Right lobe of liver (tissue), 4 donors: ENCODE results near the gene CTIF.

ENCODE experiments used
- POLR2A ChIP-seq: fragments of 450-650 bp; IDR thresholded peaks from one replicate; pipeline ENCODE4 v1.6.1; 2017; ENCODE audit warnings: antibody characterized with exemption, mild to moderate bottlenecking
- TF ChIP-seq, protein P1 (sequence below), 4 donors: fragments of 200-600 bp in 3 of 4; fragments of 450-650 bp in 1 of 4; IDR thresholded peaks; one replicate each; pipeline versions ENCODE4 v1.5.1 to v1.8.0; 2016 to 2022; ENCODE audit warnings: antibody characterized with exemption in 4 of 4, mild to moderate bottlenecking in 2 of 4
- donor health status: DM: no; HTN: no; CAD: no.
- donor health status: DM: no; HTN: no; CAD: no.
- donor health status: DM: no; HTN: yes; CAD: no.

DNA sequence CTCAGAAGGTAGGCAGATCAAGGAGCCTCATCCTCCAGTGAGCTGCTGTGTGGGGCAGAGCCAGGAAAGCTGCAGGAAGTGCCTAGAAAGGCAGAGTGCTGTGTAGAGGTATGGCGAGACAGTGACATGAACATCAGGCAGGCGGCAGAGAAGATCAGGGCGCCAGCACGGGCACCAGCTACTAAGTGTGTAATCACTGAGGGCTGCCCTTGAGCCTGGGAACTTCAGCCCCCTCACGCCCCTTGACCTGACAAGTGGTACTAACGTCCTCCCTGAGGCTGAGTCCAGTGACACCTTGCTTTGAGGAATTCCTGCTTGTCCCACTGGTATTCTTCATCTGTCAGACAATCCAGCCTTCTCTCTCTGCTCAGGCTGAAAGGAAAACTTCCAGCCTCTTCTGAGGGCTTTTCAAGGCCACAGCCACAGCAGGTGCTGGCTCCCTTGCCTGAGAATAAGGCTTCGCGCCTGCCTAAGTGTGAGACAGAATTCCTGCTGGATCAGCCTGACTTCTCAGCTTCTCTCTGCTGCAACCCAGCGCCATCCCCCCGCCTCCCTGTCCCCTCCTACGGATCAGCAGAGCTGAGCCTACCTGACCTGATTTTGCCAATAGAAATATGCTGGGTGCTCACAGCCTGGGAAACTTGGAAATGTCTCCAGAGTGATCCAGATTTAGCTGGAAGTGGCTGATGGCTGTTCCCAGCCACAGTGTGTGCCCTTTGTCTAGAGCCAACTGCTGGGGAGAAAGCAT lies 263.9 kb downstream of the CTIF start:
- TF ChIP-seq, protein P1, sequence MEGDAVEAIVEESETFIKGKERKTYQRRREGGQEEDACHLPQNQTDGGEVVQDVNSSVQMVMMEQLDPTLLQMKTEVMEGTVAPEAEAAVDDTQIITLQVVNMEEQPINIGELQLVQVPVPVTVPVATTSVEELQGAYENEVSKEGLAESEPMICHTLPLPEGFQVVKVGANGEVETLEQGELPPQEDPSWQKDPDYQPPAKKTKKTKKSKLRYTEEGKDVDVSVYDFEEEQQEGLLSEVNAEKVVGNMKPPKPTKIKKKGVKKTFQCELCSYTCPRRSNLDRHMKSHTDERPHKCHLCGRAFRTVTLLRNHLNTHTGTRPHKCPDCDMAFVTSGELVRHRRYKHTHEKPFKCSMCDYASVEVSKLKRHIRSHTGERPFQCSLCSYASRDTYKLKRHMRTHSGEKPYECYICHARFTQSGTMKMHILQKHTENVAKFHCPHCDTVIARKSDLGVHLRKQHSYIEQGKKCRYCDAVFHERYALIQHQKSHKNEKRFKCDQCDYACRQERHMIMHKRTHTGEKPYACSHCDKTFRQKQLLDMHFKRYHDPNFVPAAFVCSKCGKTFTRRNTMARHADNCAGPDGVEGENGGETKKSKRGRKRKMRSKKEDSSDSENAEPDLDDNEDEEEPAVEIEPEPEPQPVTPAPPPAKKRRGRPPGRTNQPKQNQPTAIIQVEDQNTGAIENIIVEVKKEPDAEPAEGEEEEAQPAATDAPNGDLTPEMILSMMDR (IDR thresholded peaks at IDR 0.05): no peak
- no peak for TF ChIP-seq POLR2A
